Panc1 (cell line): Measurements from ENCODE around the gene CARMIL1.

Experiments used
- CTCF ChIP-seq: fragments of 450-650 bp; IDR thresholded peaks from 2 replicates; pipeline ENCODE4 v1.5.1; 2017; ENCODE audit warnings: mild to moderate bottlenecking
- POLR2AphosphoS5 ChIP-seq: IDR thresholded peaks from 2 replicates; pipeline ENCODE4 v1.6.1; 2012; ENCODE audit warnings: mild to moderate bottlenecking, low read depth, low read length, moderate library complexity
- REST ChIP-seq, 2 experiments: IDR thresholded peaks; 2 replicates each; pipeline ENCODE4 v1.6.1; 2011 to 2012; ENCODE audit warnings: low read depth in 2 of 2, control low read depth in 1 of 2, low read length in 1 of 2, mild to moderate bottlenecking in 1 of 2, moderate library complexity in 1 of 2; ENCODE audit not compliant: insufficient read depth in 1 of 2
- SIN3A ChIP-seq: IDR thresholded peaks from 2 replicates; pipeline ENCODE4 v1.6.1; 2012; ENCODE audit warnings: low read depth, mild to moderate bottlenecking, low read length, moderate library complexity, borderline replicate concordance; ENCODE audit not compliant: insufficient read depth

GRCh38 chr6:25287941-25288340 is 8.8 kb downstream of the CARMIL1 start:
- TF ChIP-seq REST (IDR thresholded peaks at IDR 0.05; ENCODE audit: insufficient read depth in 1 of 2, low read depth in 2 of 2, low read length in 1 of 2) (no peak), CTCF (no peak), POLR2AphosphoS5 (no peak), SIN3A (no peak)
